ENCODE data around the gene WNT1. TPM values are rescaled to one million over a fixed set of nuclear protein-coding genes. Genes with fewer than 3 reads are reported as not detected.

WNT1 gene
- total and polyA plus RNA-seq, 9 of the 15 experiments (the other 6 are each of a cell fraction or from before 2014, with no cell fraction given) = not detected

GRCh38 chr12:48956279-48957140, 21.6 kb upstream of the WNT1 start (continued):
- TF ChIP-seq NR2C2 (CRISPR knock-in tag; IDR thresholded peaks at IDR 0.05) (no peak), NR2C2 (tag; IDR thresholded peaks at IDR 0.05) (no peak), ZBTB17 (CRISPR knock-in tag; IDR thresholded peaks at IDR 0.05) (no peak), MIER1 (IDR thresholded peaks at IDR 0.05; ENCODE audit: low read depth) (no peak; the same call in 1 of the 2 replicates), EP400 (IDR thresholded peaks at IDR 0.05) (peak; percentile 35; the same call in 1 of the 2 replicates), CBFA2T2 (conservative IDR thresholded peaks at IDR 0.05) (no peak), ZNF407 (IDR thresholded peaks at IDR 0.05; ENCODE audit: low read depth) (no peak), CUX1 (CRISPR knock-in tag; IDR thresholded peaks at IDR 0.05) (no peak), ZNF277 (CRISPR knock-in tag; IDR thresholded peaks at IDR 0.05; ENCODE audit: borderline replicate concordance) (no peak), SMARCE1 (IDR thresholded peaks at IDR 0.05) (0 out of 2 replicates have a peak, but pooled peaks have one; percentile 58), HDAC8 (tag; IDR thresholded peaks at IDR 0.05) (no peak), ZC3H4 (CRISPR knock-in tag; IDR thresholded peaks at IDR 0.05; ENCODE audit: borderline replicate concordance) (no peak)

Measured in K562 (cell line).